ENCODE results near the gene SLC13A3.

GRCh38 chr20:46553926-46554325 lies 97.3 kb downstream of the SLC13A3 start:
- TF ChIP-seq, protein P1, sequence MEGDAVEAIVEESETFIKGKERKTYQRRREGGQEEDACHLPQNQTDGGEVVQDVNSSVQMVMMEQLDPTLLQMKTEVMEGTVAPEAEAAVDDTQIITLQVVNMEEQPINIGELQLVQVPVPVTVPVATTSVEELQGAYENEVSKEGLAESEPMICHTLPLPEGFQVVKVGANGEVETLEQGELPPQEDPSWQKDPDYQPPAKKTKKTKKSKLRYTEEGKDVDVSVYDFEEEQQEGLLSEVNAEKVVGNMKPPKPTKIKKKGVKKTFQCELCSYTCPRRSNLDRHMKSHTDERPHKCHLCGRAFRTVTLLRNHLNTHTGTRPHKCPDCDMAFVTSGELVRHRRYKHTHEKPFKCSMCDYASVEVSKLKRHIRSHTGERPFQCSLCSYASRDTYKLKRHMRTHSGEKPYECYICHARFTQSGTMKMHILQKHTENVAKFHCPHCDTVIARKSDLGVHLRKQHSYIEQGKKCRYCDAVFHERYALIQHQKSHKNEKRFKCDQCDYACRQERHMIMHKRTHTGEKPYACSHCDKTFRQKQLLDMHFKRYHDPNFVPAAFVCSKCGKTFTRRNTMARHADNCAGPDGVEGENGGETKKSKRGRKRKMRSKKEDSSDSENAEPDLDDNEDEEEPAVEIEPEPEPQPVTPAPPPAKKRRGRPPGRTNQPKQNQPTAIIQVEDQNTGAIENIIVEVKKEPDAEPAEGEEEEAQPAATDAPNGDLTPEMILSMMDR (IDR thresholded peaks at IDR 0.05 in 4 of 5, conservative IDR thresholded peaks at IDR 0.05 in 1 of 5) = no peak
- no peak for TF ChIP-seq POLR2A (IDR thresholded peaks at IDR 0.05)

Data from gastrocnemius medialis (tissue), 4 donors.